TTC549 (cell line): ENCODE results near the gene JCHAIN.
"Not testable (repeated sequence)": the region's sequence is repeated elsewhere in the genome, so short reads cannot be mapped to it uniquely, and the experiment has no call there.

Experiments
- FAIRE-seq: peaks from 2 replicates; lab custom pipeline; 2012; peaks lifted over from hg19 to GRCh38; lab: Jason Lieb, UNC

Gene JCHAIN

DNA sequence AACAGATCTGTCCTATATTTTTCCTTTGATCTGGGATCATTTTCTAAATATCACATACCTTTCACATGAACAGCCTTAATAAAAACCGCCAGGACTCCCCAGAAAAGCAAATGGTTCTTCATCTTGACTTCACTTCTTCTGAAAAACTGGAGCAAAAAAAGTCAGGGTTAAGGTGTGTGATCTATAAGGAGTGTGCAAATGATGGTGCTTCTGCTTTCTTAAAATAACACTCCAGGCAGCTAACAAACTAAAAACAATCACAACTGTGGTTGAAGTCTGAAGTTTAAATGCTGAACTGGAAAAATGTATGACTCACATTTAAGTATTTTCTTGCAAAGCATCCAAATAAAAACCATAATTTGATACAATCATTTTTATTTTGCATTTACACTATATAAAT, at the start of gene JCHAIN:
Gene JCHAIN, minus strand, starts transcription at position 140 of the 400 bp plus-strand sequence. Its CDS starts 18 bp downstream, at position 122.
- no peak for FAIRE-seq

DNA sequence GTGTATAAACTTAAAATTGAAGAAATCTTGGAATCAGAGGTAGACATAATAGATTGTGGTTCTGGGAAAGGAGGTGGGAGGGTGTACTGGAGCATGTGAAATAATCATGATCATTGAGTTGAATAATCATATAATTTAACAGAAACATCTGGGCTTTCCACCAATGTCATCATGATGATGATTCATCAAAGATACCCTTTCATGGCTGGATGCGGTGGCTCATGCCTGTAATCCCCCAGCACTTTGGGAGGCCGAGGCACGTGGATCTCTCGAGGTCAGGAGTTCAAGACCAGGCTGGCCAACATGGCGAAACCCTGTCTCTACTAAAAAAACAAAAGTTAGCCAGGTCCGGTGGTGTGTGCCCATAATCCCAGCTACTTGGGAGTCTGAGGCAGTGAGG, 48.8 kb upstream of the JCHAIN start:
- no peak for FAIRE-seq

- FAIRE-seq = no peak
These were observed 48.0 kb upstream of the JCHAIN start for GRCh38 chr4:70714079-70714887.

DNA sequence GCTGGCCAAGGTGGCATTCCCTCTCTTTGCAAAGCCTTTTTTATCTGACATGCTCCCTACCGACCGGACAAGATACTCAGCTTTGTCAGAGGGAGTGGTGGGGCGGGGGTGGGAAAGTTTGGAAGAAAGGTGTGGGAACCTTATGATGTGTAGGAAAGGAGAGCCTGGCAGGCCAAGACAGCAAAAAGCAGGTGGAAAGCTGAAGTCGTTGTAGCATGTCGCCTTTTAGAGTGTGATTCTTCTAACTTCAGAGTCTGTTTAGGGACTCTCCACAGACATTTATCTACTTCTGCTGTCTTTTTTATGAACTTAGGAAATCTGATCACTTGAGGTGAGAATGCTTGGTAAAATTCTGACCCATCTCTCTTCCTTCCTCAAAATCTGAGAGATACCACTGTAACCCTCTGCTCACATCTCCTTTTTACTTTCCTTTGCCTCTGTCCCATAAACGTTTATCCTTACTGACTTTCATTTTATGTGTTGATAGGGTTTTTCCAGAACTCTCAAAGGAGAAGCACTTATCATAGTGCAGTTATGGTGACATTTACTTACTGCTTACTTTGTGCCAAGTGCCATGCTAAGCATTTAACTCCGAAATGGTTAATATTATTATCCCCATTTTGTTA, 47.3 kb upstream of the JCHAIN start:
- FAIRE-seq = no peak

DNA sequence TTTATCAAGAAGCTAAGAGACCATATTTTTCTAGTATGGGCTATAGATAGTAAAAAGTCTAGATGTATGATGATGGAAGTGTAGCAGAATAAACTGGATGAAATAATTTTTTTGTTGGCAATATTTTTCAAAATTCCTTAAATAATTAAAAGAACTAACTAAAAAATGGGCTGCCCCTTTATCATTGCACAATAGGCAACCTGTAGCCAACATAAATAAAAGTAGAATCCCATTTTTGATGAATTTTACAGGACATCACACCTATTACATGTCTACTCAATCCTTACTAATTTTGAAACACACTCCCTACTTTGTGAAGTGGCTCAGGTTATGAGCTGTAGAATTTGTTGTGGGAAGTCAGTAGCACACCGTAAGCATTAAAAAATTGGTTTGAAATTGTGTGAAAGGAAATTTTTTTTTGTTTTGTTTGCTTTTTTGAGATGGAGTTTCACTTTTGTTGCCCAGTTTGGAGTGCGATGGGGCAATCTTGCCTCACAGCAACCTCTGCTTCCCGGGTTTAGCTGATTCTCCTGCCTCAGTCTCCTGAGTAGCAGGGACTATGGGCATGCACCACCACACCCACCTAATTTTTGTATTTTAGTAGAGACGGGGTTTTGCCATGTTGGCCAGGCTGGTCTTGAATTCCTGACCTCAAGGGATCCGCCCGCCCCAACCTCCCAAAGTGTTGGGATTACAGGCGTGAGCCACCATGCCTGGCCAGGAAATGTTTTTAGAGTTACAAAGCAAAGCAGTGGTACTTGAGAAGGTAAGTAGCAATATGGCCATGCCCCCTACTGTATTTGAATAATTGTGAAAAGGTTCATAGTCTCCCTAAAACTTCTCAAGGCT, 46.5 kb upstream of the JCHAIN start:
- no peak for FAIRE-seq

DNA sequence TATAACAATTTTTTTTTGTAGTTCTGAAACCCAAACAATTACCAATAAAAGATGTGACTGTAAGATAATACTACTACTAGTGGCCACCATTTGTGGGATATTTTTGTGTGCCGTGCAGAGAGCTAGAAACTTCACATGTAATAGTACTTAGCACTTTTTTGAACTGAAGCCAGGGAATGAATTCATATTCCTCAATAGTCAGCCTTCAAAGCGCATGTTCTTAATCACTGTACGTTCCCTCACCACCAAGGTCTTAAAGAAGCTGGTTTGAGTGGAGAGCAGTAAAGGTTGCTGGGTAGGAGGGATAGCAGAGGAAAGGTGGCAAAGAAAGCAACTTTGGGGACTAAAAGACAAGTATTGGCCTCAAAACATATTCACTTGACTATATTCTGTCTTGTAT, 45.8 kb upstream of the JCHAIN start:
- FAIRE-seq = no peak

DNA sequence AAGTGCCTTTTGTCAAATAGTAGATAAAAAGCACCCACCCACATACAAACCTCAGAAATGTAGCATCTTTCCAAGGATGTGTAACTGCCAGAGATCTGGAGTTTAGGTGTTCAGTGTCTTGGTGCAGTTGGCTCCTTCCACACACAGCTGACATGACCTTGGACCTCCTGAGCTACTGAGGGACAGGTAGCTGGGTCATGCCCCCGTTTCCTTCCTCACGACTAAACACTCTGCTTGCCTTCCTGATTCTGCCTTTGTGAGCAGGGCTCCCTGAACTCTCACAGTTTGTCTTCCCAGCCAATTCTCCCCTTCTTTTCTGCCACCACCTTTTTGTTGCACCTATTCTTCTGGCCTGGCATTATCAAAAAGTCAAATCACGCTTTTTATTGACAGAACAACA, 45.3 kb upstream of the JCHAIN start:
- no peak for FAIRE-seq

GRCh38 chr4:70709611-70710205, 43.4 kb upstream of the JCHAIN start:
- no peak for FAIRE-seq

DNA sequence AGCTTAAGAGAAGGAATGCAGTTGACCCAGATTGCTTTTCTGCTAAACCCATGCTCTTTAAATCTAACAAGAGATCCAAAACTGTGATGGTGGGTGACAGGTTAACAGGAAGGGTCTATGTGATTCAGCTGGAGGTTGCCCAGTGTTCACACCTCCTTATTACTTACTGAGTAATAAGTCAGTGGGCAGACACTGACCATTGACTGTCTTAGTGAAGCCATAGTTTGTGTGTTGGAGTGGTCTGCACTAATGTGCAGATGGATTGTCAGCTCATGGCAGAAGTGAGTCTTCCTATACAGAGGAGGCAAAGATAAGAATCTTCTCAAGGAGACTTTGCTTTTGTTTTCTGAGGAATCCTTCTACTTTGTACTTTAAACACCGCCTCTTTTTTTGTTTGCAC, 40.2 kb upstream of the JCHAIN start:
- no peak for FAIRE-seq

- no peak for FAIRE-seq
These were observed 39.7 kb upstream of the JCHAIN start for GRCh38 chr4:70706044-70706461.

- no peak for FAIRE-seq
These were observed 39.1 kb upstream of the JCHAIN start for GRCh38 chr4:70705183-70706043.

DNA sequence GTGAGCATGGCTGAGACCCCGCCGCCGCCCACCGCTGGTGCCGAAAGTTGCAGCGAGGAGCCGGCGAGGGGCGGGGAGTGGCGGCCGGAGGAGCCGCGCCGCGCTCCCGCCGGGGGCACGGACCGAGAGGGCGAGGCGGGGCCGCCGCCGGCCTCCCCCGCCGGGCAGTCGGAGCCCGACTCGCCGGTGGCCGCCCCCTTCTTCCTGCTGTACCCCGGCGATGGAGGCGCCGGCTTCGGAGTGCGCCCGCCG, 38.5 kb upstream of the JCHAIN start:
- no peak for FAIRE-seq

DNA sequence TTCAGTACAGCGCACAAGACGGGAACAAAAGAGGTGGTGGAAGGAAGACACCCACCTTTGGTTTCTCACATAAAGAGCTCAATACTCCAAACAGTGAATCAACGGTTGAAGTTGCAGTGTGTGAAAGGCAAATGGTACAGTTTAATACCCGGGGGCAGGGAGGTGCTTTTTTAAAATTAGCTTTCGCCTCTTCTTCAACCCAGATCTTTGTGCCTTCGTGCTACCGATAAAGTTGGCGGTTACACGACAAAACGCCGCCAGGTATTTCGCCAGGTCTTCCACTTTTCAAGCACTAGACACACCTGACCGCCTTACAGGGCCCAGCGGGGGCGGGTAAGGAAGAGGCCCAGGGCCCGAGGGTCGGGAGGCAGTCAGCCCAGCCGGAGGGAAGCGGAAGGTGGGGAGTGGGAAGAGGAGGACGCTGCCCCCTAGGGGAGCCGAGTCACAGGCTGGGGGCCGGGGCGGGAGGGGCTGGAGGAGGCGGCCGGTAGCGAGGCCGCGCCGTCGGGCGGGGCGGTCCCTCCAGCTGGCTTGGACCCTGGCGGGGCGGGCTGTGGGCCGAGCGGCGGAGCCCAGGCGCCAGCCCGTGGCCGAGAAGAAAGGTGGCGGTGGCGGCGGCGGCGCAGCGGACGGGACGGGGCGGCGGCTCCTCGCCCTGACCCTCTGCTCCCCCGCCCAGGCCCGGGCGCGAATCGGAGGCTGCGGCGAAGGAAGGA, 38.1 kb upstream of the JCHAIN start:
- no peak for FAIRE-seq

DNA sequence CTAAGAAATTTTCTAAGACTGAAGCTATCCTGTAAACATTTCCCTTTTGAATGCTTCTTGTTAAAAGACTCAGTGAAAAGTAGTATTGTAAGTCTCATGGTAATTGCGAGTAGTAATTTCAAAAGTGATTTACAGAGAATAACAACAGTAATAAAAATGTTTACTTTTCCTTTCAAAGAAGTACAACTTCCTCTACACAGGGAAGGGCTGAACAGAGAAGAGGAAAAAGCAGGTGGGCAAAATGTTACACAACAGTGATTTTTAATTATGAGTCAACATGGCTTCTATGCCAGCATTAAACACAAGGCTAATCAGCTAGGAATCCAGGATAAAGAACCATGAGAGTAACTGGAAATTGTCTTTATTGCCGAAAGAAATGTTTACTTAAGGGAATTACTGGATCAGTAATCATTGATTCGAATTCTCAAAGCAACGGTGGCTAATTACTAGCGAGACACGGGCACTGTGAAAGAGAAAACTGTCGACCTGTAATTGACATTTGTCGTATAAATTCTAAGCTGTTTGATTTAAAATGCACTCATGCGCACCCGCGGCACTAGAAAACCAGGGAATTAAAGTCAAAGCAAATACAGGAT, 37.4 kb upstream of the JCHAIN start:
- FAIRE-seq = no peak

DNA sequence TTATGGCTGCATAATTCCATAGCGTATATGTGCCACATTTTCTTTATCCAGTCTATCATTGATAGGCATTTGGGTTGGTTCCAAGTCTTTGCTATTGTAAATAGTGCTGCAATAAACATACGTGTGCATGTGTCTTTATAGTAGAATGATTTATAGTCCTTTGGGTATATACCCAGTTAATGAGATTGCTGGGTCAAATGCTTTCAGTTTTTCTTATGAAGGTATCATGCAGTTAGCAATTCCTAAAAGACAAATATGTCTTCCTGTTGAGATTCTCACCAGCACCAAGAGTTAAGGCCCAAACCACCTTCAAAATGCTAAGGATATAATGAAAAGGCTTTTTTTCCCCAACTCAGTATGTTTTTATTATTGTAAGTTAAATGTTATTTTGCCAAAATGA, 36.3 kb upstream of the JCHAIN start:
- FAIRE-seq = not testable (repeated sequence)

DNA sequence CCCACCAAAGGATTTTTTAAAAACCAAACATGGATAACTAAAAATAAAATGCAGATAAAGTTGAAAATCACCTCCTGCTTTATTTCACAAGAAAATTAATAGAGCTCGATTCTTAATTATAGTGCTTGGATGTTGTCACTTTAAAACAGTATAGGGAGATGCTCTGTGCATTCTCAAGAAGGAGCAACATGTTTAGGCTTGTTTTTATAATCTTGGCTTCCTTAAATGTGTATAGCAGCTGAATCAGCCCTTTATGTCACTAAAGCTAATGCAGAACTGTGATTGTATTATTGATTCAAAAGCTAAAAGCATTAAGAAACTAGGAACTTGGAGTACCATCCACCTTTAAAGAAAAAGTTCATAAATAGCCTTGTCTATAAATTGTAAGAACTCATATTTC, 35.0 kb upstream of the JCHAIN start:
- FAIRE-seq = no peak

DNA sequence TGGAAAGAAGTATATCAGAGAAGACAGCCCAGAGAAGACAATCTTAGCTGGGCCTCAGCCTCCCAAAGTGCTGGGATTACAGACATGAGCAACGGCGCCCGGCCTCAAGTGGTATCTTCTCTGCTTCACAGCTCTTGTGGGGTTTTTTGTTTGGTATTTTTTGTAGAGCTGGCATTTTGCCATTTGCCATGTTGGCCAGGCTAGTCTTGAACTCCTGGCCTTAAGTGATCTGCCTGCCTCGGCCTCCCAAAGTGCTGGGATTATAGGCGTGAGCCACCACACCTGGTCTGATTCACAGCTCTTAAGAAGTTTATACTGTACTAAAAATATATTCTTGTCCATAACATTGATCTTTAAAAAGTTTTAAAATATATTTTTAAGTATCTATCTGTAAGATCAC, 34.4 kb upstream of the JCHAIN start:
- no peak for FAIRE-seq

DNA sequence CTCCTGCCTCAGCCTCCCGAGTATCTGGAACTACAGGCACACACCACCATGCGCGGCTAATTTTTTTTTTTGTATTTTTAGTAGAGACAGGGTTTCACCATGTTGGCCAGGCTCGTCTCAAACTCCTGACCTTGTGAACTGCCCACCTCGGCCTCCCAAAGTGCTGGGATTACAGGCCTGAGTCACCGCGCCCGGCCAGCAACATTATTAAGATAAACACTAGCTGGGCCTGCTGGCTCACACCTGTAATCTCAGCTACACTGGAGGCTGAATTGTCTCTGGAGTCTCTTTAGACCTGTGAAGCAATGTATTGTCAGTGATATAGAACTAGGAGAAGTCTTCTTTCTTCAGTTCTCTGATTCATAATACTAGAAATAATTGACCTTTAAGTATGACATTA, 32.1 kb upstream of the JCHAIN start:
- not testable (repeated sequence) for FAIRE-seq

DNA sequence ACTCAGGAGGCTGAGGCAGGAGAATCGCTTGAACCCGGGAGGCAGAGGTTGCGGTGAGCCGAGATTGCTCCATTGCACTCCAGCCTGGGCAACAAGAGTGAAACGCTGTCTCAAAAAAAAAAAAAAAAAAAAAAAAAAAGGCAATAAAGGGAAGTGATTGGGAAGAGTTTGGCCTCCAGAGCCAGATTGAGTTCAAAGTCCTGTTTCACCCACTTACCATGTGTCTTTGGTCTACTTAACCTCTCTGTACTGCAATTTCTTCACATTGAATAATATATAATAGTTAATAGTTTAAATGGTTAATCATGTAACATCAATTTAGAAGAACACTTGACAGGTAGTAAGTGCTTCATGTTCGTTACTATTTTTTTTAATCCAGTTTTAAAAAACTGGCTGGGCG, 28.3 kb upstream of the JCHAIN start:
- FAIRE-seq = not testable (repeated sequence)

DNA sequence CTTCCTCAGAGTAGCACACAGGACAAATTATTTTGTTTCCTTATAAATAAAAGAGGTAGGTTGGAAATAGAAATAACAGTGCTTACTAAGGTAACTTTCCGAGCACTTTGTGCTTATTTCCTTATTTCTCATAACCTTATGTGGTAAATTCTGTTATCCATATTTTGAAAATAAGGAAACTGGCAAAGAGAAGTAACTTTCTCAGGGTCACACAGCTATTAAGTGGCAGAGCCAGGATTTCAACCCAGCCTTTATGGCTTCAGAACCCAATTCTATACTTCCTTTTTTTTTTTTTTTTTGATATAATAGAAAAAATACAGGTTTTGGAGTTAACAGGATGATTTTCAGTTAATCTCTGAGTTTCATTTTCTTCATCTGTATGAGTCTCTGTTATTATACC, 25.4 kb upstream of the JCHAIN start:
- no peak for FAIRE-seq

DNA sequence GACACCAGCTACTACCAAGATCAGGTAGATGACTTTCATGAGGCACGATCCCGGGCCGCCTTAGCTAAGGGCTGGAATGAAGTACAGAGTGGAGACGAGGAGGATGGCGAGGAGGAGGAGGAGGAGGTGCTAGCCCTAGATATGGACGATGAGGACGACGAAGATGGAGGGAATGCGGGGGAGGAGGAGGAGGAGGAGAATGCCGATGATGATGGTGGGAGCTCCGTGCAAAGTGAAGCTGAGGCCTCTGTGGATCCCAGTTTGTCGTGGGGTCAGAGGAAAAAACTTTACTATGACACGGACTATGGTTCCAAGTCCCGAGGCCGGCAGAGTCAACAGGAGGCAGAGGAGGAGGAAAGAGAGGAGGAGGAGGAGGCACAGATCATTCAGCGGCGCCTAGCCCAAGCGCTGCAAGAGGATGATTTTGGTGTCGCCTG, 22.5 kb upstream of the JCHAIN start:
- no peak for FAIRE-seq
